ENCODE results near the gene AP1M2.

GRCh38 chr19:10615429-10616023 lies 28.4 kb upstream of the AP1M2 start:
- TF ChIP-seq GATA3 (IDR thresholded peaks at IDR 0.05; ENCODE audit: borderline replicate concordance) (no peak), CTCF (IDR thresholded peaks at IDR 0.05) (no peak)
